Measurements from ENCODE around the gene RPS6KA5.

Gene RPS6KA5

DNA sequence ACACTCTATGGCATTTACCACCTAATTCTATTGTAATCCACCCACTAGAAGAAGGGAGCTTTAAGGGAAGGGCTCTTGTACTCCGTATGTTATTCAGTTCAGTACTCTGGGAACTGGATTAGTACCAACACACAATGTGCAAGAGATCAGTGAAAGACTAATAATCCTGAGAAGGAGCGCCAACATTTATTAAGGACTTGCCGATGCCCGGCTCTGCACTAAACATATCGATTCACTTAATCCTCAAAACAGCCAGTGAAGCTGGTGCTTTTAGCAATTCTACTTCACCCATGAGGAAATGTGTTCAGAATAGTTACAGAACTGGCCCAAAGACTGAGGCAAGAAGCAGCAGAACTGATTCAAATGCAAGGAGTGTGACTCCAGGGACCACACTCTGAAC is 80.9 kb downstream of the RPS6KA5 start:
- no peak overlapping the region for H3K27ac ChIP-seq
- DNase-seq = no peak
- H3K36me3 ChIP-seq = peaks cover 0 to 10% (median 0%) of the 10 kb centered on the region in 3 donors
- H3K27me3 ChIP-seq = no peaks in the 10 kb centered on the region
- intact Hi-C loops (cut with DNase I; ENCODE audit: low total_unique reads) = no loop called here
- H3K4me3 ChIP-seq = no peak overlapping the region
- H3K9me3 ChIP-seq = no peaks in the 10 kb centered on the region
- no peaks in the 10 kb centered on the region for H3K4me1 ChIP-seq
- TF ChIP-seq CTCF (IDR thresholded peaks at IDR 0.05) = no peak

DNA sequence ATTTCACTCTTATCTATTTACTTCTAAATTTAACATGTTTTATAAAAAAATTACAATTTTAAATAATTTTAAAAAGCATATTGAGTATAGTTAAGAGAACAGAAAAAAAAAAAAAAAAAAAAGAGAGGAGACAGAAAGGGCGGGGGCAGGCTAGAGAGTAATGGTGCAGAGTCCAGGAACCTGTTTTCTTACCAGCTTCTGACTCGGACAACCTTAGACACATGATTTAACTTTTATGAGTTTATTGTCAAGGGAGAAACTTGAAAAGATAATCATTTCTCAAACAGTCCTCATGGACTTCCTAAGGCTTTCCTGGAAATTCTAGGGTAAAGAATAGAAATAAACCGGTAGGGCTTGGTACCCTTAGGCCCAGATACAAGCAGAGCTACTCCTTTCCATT is 84.3 kb downstream of the RPS6KA5 start:
- peaks cover 0 to 10% (median 0%) of the 10 kb centered on the region in 3 donors for H3K36me3 ChIP-seq
- H3K9me3 ChIP-seq = no peaks in the 10 kb centered on the region
- no peak for DNase-seq
- no peaks in the 10 kb centered on the region for H3K27me3 ChIP-seq
- no peak overlapping the region for H3K27ac ChIP-seq
- intact Hi-C loops (cut with DNase I; ENCODE audit: low total_unique reads) = no loop called here
- no peaks in the 10 kb centered on the region for H3K4me1 ChIP-seq
- TF ChIP-seq CTCF (IDR thresholded peaks at IDR 0.05) = no peak
- no peak overlapping the region for H3K4me3 ChIP-seq

- DNase-seq = no peak
- Histone ChIP-seq H3K4me3 (no peak overlapping the region), H3K9me3 (no peaks in the 10 kb centered on the region), H3K36me3 (no peaks in the 10 kb centered on the region), H3K27ac (no peak overlapping the region), H3K4me1 (no peaks in the 10 kb centered on the region), H3K27me3 (no peaks in the 10 kb centered on the region)
- intact Hi-C loops (cut with DNase I; ENCODE audit: low total_unique reads) = no loop called here
- no peak for TF ChIP-seq CTCF (IDR thresholded peaks at IDR 0.05)
These were observed 88.8 kb downstream of the RPS6KA5 start for GRCh38 chr14:90971687-90972086.

DNA sequence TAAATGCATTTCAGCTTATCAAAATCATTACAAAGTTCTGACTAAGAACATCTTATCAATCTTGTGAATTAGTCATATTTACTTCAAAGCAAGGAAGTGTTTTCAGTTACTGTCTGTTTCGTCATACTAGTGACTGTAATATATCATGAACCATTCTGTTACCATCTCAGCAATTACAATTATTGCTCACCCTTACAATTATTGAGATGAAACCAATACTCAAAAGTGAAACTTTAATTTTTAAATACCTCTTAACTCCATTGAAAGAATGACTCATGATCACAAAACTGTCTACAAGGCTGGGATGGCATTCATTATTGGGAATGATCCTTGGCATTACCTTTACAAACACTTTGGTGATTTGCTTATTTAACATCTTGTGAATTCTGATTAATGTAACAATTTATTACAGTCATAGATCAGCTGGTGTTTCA is 90.3 kb downstream of the RPS6KA5 start:
- H3K4me1 ChIP-seq = no peaks in the 10 kb centered on the region
- no peaks in the 10 kb centered on the region for H3K9me3 ChIP-seq
- H3K4me3 ChIP-seq = no peak overlapping the region
- H3K27me3 ChIP-seq = no peaks in the 10 kb centered on the region
- no peak for DNase-seq
- intact Hi-C loops (cut with DNase I; ENCODE audit: low total_unique reads) = no loop called here
- no peak overlapping the region for H3K27ac ChIP-seq
- no peaks in the 10 kb centered on the region for H3K36me3 ChIP-seq
- TF ChIP-seq CTCF (IDR thresholded peaks at IDR 0.05) = no peak

GRCh38 chr14:90969531-90970166 is 90.8 kb downstream of the RPS6KA5 start:
- intact Hi-C loops (cut with DNase I; ENCODE audit: low total_unique reads) = no loop called here
- no peak for TF ChIP-seq CTCF (IDR thresholded peaks at IDR 0.05)
- Histone ChIP-seq H3K4me1 (no peaks in the 10 kb centered on the region), H3K4me3 (no peak overlapping the region), H3K36me3 (no peaks in the 10 kb centered on the region), H3K27ac (no peak overlapping the region), H3K27me3 (no peaks in the 10 kb centered on the region), H3K9me3 (no peaks in the 10 kb centered on the region)
- DNase-seq = no peak

GRCh38 chr14:90968025-90968424 is 92.4 kb downstream of the RPS6KA5 start:
- no peak for TF ChIP-seq CTCF (IDR thresholded peaks at IDR 0.05)
- no peaks in the 10 kb centered on the region for H3K4me1 ChIP-seq
- intact Hi-C loops (cut with DNase I; ENCODE audit: low total_unique reads) = no loop called here
- H3K27ac ChIP-seq = no peak overlapping the region
- H3K27me3 ChIP-seq = no peaks in the 10 kb centered on the region
- no peak for DNase-seq
- no peaks in the 10 kb centered on the region for H3K9me3 ChIP-seq
- H3K36me3 ChIP-seq = no peaks in the 10 kb centered on the region
- H3K4me3 ChIP-seq = no peak overlapping the region

All from tibial artery (tissue), 4 donors.